Lung (tissue), 12 donors: ENCODE measurements around the gene CFAP100. TPM values are rescaled to one million over a fixed set of nuclear protein-coding genes. Genes with fewer than 3 reads are reported as not detected.
A peak's percentile ranks its signal among the peaks of the same experiment; 100 is the strongest.

Source experiments
- ATAC-seq: fragments of 200-7000 bp; cut with Tn5 transposase; one replicate; pipeline ENCODE4 v1.9.1; 2020; ENCODE audit warnings: moderate number of reproducible peaks; ENCODE audit not compliant: insufficient read depth, low FRiP score
- DNase-seq, 3 donors: peaks; one replicate each; pipeline ENCODE4 v3.0.0-alpha.2; 2013 to 2017
- H3K27ac ChIP-seq, 2 donors: one replicate each; pipeline ENCODE4 v1.5.1; 2013; ENCODE audit warnings: mild to moderate bottlenecking in 2 of 2, moderate library complexity in 2 of 2, control low read depth in 1 of 2, inconsistent platforms in 1 of 2, low read depth in 1 of 2, low read length in 1 of 2
- H3K27me3 ChIP-seq, 3 donors: one replicate each; pipeline ENCODE4 v1.5.1; 2013; ENCODE audit warnings: low read length in 2 of 3; ENCODE audit not compliant: control insufficient read depth in 3 of 3, insufficient read depth in 3 of 3
- H3K36me3 ChIP-seq, 4 donors: one replicate each; pipeline ENCODE4 v1.5.1; 2013; ENCODE audit warnings: low read length in 4 of 4, mild to moderate bottlenecking in 1 of 4, moderate library complexity in 1 of 4; ENCODE audit not compliant: control insufficient read depth in 4 of 4, insufficient read depth in 4 of 4
- H3K4me1 ChIP-seq, 5 donors: one replicate each; pipeline ENCODE4 v1.5.1; 2013; ENCODE audit warnings: low read length in 5 of 5, mild to moderate bottlenecking in 2 of 5, moderate library complexity in 1 of 5; ENCODE audit not compliant: control insufficient read depth in 5 of 5, insufficient read depth in 5 of 5
- H3K4me3 ChIP-seq: one replicate; pipeline ENCODE4 v1.5.1; 2013; ENCODE audit warnings: mild to moderate bottlenecking, control low read depth, moderate library complexity
- H3K9ac ChIP-seq, 2 donors: one replicate each; pipeline ENCODE4 v1.5.1; 2013; ENCODE audit warnings: low read length in 2 of 2, control low read depth in 1 of 2; ENCODE audit not compliant: insufficient read depth in 1 of 2
- H3K9me3 ChIP-seq, 4 donors: one replicate each; pipeline ENCODE4 v1.5.1; 2013; ENCODE audit warnings: low read length in 3 of 4, mild to moderate bottlenecking in 1 of 4, moderate library complexity in 1 of 4; ENCODE audit not compliant: control insufficient read depth in 4 of 4, insufficient read depth in 3 of 4
- WGBS, 2 donors: extraction: QIAGEN DNeasy Blood & Tissue Kit; methylation state at CpG; one replicate each; pipeline ENCODE4 v1.1.7; 2013; 5-methylcytosine and 5-hydroxymethylcytosine counted together
- polyA plus RNA-seq, 2 donors: library from polyadenylated mRNA; stranded (reverse); fragments of 200-250 nt; gene quantifications; one replicate each; pipeline ENCODE4 v1.2.1, GENCODE V29; 2013
- total RNA-seq, 2 donors: library from RNA; depleted of rRNA in 1 of 2; stranded (reverse); fragments of >200 nt in 1 of 2; gene quantifications; one replicate each; pipeline ENCODE4 v1.2.1, GENCODE V29; 2014 to 2021
- TF ChIP-seq, protein P1 (sequence below): IDR thresholded peaks from 2 replicates; pipeline ENCODE4 v1.5.1; 2012; ENCODE audit warnings: mild to moderate bottlenecking; ENCODE audit errors: control extremely low read depth, extremely low read depth
- donor health status: control.
- donor health status: control.
- donor health status: Bipolar disorder and iron deficiency.
- donor health status: healthy.
- donor health status: DM: yes; HTN: yes; CAD: no.

CFAP100 gene
- total and polyA plus RNA-seq, 4 donors, result 7.7 to 31.9 (median 11.5) TPM

DNA sequence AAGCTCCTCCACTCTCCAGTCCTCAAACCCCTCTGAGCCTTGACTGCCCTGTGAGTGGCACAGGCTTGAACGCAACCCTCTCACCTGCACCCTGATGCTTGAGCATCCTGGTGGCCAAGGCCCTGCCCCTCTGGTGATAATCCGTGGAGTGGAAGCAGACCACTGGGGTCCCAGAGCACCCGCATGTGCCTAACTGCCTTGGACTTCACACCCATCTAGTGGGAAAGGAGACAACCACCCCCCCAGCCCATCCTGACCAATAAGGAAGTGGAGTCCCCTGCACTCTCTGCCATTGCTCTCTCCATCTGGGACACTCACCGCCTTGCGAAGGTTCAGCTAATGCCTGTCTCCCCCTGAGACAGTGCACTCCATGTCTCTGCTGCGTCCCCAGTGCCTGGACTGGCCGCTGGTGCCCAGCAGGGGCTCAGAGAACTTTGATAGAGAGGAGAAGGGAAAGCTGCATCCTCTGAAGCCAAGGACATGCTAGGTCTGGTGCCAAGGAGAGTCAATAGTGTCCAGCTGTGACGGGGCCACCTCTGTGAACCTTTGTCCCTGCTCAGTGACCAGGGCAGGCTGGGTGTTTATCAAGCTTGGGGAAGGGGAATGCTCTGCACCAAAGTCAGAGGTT, 40.9 kb upstream of the CFAP100 start:
- Histone ChIP-seq H3K9me3 (peaks cover 0 to 2% (median 0%) of the 10 kb centered on the region in 4 donors), H3K27me3 (peaks cover 0 to 5% (median 0%) of the 10 kb centered on the region in 3 donors), H3K36me3 (peaks cover 0 to 19% (median 10%) of the 10 kb centered on the region in 4 donors), H3K4me3 (no peak overlapping the region), H3K27ac (peak overlapping the region; percentile 58 to 87), H3K4me1 (peaks cover 0 to 37% (median 6%) of the 10 kb centered on the region in 5 donors), H3K9ac (no peak overlapping the region)
- no peak for DNase-seq
- TF ChIP-seq, protein P1, sequence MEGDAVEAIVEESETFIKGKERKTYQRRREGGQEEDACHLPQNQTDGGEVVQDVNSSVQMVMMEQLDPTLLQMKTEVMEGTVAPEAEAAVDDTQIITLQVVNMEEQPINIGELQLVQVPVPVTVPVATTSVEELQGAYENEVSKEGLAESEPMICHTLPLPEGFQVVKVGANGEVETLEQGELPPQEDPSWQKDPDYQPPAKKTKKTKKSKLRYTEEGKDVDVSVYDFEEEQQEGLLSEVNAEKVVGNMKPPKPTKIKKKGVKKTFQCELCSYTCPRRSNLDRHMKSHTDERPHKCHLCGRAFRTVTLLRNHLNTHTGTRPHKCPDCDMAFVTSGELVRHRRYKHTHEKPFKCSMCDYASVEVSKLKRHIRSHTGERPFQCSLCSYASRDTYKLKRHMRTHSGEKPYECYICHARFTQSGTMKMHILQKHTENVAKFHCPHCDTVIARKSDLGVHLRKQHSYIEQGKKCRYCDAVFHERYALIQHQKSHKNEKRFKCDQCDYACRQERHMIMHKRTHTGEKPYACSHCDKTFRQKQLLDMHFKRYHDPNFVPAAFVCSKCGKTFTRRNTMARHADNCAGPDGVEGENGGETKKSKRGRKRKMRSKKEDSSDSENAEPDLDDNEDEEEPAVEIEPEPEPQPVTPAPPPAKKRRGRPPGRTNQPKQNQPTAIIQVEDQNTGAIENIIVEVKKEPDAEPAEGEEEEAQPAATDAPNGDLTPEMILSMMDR, result no peak
- no peak for ATAC-seq
- WGBS, 2 donors, result 91 to 93% methylated on average over 8 of the region's 8 CpGs

DNA sequence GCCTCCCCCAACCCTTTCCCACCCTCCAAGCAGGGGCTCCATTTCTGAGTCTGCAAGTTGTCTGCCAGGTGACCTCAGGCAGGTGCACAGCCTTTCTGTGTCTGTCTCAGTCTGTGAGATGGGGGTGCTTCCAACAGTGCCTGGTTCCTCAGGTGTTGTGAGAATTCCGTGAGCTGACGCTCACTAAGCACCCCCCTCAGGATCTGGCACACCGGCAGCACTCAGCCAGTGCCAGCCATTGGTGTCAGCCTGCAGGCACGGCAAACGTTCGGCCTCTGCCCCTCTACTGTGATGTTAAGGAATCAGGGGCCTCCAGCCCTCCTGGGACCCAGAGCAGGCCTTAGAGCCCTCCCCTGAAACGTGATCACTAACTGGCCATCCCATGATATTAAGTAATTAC, 39.9 kb upstream of the CFAP100 start:
- Histone ChIP-seq H3K4me3 (no peak overlapping the region), H3K36me3 (peaks cover 0 to 19% (median 9%) of the 10 kb centered on the region in 4 donors), H3K4me1 (peaks cover 0 to 35% (median 6%) of the 10 kb centered on the region in 5 donors), H3K27me3 (peaks cover 0 to 6% (median 0%) of the 10 kb centered on the region in 3 donors), H3K27ac (peak overlapping the region; percentile 83 to 87), H3K9ac (no peak overlapping the region), H3K9me3 (peaks cover 0 to 3% (median 0%) of the 10 kb centered on the region in 4 donors)
- no peak for DNase-seq
- TF ChIP-seq, protein P1, result no peak
- 79 to 89% methylated on average over 7 of the region's 7 CpGs for WGBS, 2 donors
- ATAC-seq, result no peak

DNA sequence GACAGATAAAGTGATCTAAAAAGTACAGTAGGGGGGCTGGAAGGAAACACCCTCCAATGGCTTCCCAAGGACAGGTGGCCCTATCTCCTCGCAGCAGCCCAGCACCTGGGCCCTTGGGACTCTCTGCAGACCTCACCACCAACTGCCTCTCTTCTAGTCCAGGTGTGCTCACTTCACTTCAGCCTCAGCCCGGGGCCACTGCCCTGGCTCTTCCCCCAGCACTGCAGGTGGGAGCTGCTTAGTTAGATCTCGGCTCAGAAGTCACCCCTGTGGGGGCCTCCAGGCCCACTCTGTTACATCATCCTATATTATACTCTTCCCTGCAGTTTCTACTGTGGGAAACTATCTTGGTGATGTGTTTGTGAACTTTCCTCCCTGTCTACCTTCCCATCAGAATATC, 39.5 kb upstream of the CFAP100 start:
- Histone ChIP-seq H3K36me3 (peaks cover 0 to 19% (median 9%) of the 10 kb centered on the region in 4 donors), H3K4me3 (peak overlapping the region; percentile 0), H3K9ac (peak overlapping the region in 1 of 2 donors; percentile 78), H3K27me3 (peaks cover 0 to 6% (median 0%) of the 10 kb centered on the region in 3 donors), H3K4me1 (peaks cover 0 to 34% (median 6%) of the 10 kb centered on the region in 5 donors), H3K27ac (peak overlapping the region; percentile 83 to 87), H3K9me3 (peaks cover 0 to 3% (median 0%) of the 10 kb centered on the region in 4 donors)
- DNase-seq (no peak), ATAC-seq (no peak)
- TF ChIP-seq, protein P1, result no peak
- 68 to 88% methylated on average over 3 of the region's 3 CpGs for WGBS, 2 donors
